Left forelimb (tissue), 1 donor: ENCODE results near the gene GSTA5.
"Not testable (repeated sequence)": the region's sequence is repeated elsewhere in the genome, so short reads cannot be mapped to it uniquely, and the experiment has no call there.

Source experiments
- DNase-seq: peaks from one replicate; pipeline ENCODE4 v3.0.0-alpha.2; 2018; ENCODE audit warnings: low spot score

The GSTA5 gene

DNA sequence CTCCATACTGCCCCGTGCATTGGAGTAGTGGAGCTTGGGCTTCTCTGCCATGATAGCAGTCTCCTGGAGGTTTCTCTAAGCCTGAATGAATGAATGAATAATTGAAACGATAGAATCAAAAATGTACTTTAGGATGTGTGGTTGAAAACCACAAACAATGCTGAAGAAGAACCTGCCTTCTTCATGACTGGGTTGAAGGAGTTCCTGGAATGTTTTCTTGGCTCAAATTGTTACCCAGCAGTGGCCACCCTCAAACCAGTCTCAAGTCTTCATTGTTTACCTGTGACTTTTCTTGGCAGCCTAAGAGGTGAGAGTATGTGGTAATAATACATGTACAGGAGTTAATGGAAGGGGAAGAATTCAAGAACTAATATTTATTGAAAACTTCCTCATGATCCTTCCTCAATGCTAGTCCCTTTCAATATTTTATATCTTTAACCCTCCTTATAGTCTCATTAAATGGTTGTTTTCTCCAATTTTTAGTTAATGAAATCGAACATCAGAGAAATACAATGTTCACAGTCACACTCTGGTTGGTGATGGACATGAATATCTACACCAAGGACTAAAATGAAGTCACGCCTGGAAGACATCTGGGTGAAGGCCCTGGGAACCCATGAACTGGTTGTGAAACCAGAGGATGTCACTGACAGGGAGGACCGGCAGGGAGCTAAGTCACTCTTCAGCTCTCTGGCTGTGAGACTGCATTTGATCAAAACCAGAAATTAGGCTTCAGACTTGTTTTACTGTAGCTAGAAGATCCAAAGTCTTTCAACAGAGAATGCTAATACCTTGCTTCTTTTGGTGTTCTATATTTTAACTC lies at the start of gene GSTA5:
TSS of gene GSTA5 (minus strand) at position 51 of the 823 bp plus-strand sequence.
- no peak for DNase-seq

- DNase-seq: no peak
These were observed 49.4 kb upstream of the GSTA5 start for GRCh38 chr6:52890018-52890417.

DNA sequence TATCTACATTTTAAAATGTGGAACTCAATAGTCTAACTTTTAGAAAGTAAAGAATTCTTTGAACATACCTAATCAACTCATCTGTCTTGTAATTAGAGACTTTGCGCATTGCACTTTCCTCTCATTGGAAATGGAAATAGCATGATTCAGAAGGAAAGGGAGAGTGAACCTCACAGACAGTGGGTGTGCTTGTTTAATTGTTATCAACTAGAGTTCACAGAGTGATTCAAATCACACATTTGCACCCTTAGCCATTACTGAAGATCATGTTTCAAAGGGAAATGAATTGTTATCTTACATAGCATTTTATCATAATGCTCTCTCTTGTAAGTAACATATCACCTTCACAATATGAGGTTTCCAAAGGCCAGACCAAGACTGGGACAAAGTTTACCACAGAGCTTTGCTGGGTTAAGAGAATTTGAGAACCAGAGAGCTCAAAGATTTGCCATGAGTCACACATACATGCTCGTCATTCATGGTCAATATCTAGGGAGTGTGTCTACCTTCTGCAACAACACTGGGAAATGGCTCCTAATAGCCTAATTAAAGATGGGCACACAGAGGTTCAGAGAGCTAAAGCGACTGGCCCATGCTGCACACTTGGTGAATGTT lies 47.4 kb upstream of the GSTA5 start:
- no peak for DNase-seq

DNA sequence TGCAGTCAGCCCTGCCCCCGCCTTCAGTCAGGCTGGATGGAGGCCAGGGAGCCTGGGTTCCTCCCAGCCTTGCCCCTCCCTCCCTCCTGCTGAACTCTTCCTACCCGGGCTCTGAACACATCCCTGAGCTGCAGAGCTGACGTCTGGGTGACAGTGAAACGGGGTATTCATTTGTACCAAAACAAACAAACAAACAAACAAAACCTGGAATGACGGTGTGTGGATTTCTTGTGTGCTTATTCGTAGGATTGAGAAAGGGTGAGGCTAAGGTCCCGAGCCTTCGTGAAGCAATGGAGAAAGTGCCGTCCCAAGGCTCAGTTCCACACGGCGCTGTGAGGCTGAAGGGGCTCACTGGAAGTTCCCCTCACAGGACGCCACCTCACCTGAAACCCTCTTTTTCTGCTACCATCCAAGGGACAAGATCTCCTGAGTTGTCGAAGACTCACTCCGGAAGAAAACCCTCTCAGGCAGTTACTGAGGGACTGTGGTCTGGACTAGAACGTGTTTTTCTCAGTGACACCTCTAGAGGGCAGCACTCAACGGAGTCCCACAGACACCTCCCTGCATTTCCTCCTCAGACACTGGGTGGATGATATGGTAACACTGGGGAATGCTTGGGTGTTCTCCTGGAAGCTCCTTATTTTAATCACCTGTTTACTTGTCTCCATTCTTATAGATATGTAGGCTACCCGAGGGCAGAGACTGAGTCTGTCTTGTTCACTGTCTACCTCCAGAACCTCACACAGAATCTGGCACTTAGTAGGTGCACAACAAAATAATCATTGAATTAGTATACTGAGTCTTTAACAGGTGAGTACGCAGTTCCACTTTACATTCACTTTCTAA lies 41.6 kb upstream of the GSTA5 start:
- peak; percentile 68 for DNase-seq

DNA sequence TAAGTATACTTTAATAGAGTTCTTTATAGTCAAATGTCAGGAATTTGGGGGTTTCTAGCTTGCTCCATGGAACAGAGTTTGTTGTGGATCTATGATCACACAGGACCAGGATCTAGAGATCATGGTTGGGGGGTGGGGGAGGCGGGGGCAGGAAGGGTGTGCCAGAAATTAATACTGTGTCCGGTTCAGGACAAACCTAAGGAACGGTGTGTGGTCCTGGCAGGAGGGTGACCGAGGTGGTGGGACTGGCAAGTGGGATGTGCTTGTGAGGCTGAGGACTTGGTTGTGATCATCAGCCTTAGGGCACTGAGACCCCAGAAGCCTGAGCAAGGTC lies 41.0 kb upstream of the GSTA5 start:
- DNase-seq: no peak

DNA sequence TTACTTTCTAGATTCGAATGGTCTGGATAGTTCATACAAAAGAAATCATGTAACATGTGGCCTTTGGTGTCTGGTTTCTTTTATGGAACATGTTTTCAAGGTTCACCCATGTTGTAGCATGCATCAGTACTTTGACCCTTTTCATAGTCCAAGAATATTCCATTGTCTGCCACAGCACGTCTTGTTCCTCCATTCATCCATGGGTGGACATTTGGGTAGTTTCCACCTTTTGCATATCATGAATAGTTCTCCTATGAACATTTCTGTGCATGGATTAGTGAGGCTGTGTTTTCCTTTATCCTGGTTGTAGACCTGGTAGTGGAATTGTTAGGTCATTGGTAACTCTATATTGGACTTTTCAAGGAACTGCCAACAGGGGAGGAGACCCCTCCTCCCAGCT lies 37.2 kb upstream of the GSTA5 start:
- DNase-seq: no peak

DNA sequence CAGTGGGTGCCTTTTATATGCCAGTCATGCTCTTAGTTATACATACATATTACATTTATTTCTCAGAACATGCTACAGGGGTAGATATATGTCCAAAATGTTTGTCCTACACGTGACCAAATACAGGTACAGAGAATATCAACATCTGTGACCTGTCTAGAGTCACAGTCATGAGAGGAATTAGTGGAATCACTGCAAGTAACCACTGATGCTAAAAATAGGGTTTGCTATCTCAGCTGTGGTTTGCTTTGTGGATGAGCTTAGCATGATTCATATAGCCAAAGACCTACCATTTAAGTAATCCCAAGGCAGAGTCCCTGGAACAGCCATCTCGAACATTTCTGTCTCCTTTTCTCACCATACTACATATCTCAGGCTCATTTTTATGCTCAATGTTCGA lies 36.6 kb upstream of the GSTA5 start:
- DNase-seq: no peak

- DNase-seq: no peak
These were observed 35.6 kb upstream of the GSTA5 start for GRCh38 chr6:52876056-52876787.

- no peak for DNase-seq
These were observed 31.4 kb upstream of the GSTA5 start for GRCh38 chr6:52872031-52872430.

- no peak for DNase-seq
These were observed 31.0 kb upstream of the GSTA5 start for GRCh38 chr6:52871621-52872020.

DNA sequence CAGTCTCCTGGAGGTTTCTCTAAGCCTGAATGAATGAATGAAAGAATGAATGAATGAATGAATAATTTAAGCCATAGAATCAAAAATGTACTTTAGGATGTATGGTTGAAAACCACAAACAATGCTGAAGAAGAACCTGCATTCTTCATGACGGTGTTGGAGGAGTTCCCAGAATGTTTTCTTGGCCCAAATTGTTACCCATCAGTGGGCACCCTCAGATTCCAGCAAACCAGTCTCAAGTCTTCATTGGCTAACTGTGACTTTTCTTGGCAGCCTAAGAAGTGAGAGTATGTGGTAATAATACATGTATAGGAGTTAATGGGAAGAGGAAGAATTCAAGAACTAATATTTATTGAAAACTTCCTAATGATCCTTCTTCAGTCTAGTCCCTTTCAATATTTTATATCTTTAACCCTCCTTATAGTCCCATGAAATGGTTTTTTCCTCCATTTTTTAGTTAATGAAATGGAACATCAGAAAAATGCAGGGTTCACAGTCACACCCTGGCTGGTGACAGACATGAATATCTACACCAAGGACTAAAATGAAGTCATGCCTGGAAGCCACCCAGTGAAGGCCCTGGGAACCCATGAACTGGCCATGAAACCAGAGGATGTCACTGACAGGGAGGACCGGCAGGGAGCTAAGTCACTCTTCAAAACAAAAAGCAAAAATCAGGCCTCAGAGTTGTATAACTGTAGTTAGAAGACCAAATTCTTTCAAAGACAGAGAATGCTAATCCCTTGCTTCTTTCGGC lies 29.9 kb upstream of the GSTA5 start:
- DNase-seq: not testable (repeated sequence)

DNA sequence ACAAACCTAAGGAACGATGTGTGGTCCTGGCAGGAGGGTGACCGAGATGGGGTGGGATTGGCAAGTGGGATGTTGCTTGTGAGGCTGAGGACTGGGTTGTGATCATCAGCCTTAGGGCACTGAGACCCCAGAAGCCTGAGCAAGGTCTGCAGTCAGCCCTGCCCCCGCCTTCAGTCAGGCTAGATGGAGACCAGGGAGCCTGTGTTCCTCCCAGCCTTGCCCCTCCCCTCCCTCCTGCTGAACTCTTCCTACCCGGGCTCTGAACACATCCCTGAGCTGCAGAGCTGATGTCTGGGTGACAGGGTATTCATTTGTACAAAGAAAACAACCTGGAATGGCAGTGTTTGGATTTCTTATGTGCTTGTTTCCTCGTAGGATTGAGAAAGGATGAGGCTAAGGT lies 28.3 kb upstream of the GSTA5 start:
- not testable (repeated sequence) for DNase-seq

- DNase-seq: no peak
These were observed 27.6 kb upstream of the GSTA5 start for GRCh38 chr6:52868240-52868639.

DNA sequence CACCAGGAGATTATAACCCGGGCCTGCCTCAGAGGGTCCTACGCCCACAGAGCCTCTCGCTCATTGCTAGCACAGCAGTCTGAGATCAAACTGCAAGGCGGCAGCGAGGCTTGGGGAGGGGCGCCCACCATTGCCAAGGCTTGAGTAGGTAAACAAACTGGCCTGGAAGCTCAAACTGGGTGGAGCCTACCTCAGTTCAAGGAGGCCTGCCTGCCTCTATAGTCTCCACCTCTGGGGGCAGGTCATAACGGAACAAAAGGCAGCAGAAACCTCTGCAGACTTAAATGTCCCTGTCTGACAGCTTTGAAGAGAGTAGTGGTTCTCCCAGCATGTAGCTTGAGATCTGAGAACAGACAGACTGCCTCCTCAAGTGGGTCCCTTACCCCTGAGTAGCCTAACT lies 20.5 kb upstream of the GSTA5 start:
- not testable (repeated sequence) for DNase-seq

- no peak for DNase-seq
These were observed 17.8 kb upstream of the GSTA5 start for GRCh38 chr6:52858416-52858815.

GRCh38 chr6:52856137-52856536 lies 15.5 kb upstream of the GSTA5 start:
- not testable (repeated sequence) for DNase-seq

DNA sequence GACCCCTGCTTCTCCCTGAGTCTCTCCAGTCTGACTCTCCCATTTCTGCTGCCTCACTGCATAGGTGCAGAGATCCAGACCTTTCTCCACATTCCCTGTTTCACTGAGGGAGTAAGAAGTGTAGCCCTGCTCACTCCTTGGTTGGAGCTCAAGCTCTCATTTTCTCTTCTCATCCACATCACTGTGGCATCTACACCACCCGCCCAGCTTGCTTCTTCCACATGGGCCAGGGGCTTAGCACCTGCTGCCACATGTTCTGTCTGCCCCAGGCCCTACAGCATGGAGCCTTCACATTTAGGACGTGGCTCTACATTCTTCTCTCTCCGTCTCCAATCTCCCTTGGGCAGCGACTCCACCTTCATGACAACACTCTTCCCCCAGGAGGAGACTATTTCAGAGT lies 8.5 kb upstream of the GSTA5 start:
- DNase-seq: no peak

DNA sequence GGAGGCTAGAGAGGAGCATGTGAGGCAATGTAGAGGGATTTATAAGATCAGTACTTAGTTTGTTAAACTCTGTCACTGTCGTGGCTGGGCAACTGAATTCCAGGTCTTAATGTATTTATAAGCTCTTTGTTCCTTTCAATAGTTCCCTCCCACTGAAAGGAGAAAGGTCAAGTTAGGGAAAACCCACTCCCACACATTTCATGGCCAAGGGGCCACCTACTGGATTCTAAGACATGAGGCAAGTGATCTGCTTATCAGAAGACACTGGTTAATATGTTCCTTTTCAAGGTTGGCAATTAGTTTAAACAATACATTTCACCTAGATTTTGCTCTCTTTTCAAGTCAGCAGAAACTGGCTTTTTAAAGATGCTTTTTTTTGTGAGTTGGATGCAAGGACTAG lies 5.4 kb upstream of the GSTA5 start:
- DNase-seq: no peak

DNA sequence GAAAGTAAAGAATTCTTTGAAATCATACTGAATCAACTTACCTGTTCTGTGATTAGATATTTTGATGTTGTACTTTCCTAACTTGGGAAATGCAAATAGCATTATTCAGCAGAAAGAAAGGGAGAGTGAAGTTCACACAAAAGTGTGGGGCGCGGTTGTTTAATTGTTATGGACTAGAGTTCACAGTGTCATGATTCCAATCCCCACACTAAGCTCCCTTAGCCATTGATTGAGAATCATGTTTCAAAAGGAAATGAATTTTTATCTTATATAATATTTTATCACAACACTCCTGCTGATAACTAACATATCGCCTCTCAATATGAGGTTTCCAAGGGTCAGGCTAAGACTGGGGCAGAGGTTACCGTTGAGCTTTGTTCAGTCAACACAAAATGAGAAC lies 3.0 kb upstream of the GSTA5 start:
- DNase-seq: no peak

DNA sequence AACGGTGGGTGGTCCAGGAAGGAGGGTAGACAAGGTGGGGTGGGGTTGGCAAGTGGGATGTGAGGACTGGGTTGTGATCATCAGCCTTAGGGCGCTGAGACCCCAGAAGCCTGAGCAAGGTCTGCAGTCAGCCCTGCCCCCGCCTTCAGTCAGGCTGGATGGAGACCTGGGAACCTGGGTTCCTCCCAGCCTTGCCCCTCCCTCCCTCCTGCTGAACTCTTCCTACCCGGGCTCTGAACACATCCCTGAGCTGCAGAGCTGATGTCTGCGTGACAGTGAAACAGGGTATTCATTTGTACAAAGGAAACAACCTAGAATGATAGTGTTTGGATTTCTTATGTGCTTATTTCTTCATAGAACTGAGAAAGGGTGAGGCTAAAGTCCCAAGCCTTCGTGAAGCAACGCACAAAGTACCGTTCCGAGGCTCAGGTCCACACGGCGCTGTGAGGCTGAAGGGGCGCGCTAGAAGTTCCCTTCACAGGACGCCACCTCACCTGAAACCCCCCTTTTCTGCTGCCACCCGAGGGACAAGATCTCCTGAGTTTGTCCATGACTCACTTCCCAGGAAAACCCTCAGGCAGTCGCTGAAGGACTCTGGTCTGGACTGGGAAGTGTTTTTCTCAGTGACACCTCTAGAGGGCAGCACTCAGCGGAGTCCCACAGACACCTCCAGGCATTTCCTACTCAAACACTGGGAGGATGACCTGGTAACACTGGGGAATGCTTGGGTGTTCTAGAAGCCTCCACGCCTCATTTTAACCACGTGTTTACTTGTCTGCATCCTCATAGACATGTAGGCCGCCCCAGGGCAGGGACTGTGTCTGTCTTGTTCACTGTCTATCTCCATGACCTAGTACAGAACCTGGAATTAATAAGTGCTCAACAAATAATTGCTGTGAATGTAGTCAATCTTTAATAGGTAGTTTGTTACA lies 1.2 kb downstream of the GSTA5 start:
- no peak for DNase-seq
